HFFc6 (cell line): ENCODE results near the gene ZNF345. TPM values are rescaled to one million over a fixed set of nuclear protein-coding genes. Genes with fewer than 3 reads are reported as not detected.

Experiments used
- DNase-seq: peaks from one replicate; pipeline ENCODE4 v3.0.0-alpha.2; 2018
- H3K27ac Mint-ChIP-seq: 2 replicates; pipeline ENCODE4 v1.8.0; 2020; ENCODE audit warnings: mild to moderate bottlenecking, mixed read lengths
- H3K27me3 Mint-ChIP-seq: 2 replicates; pipeline ENCODE4 v1.8.0; 2021; ENCODE audit warnings: mild to moderate bottlenecking, moderate library complexity, mixed read lengths; ENCODE audit not compliant: insufficient read depth
- H3K36me3 Mint-ChIP-seq: 2 replicates; pipeline ENCODE4 v1.8.0; 2021; ENCODE audit warnings: low read depth, mixed read lengths
- H3K4me1 Mint-ChIP-seq: 2 replicates; pipeline ENCODE4 v1.8.0; 2020; ENCODE audit warnings: low read depth, mixed read lengths
- H3K4me3 Mint-ChIP-seq: 2 replicates; pipeline ENCODE4 v1.8.0; 2020; ENCODE audit warnings: mild to moderate bottlenecking, moderate library complexity, mixed read lengths
- H3K9me3 Mint-ChIP-seq: 2 replicates; pipeline ENCODE4 v1.8.0; 2020; ENCODE audit warnings: mild to moderate bottlenecking, mixed read lengths
- total RNA-seq, 6 experiments: library from RNA; stranded (reverse); fragmentation: NEBNext Ultra II Directional; extraction: Animal tissue kit (Norgen Biotek cat#: 25700); gene quantifications; 2 replicates in 1 of 6; 3 replicates in 5 of 6; pipeline ENCODE4 v1.2.3, GENCODE V29; 2021
- TF ChIP-seq, protein P1 (sequence below): fragments of 200-600 bp; sonication (generic); IDR thresholded peaks from 2 replicates; pipeline ENCODE4 v1.5.0; 2021; ENCODE audit warnings: antibody characterized with exemption, mild to moderate bottlenecking

ZNF345 gene
- total RNA-seq, 6 experiments from 2014 or later, result 1.3 to 2.5 (median 1.8) TPM

DNA sequence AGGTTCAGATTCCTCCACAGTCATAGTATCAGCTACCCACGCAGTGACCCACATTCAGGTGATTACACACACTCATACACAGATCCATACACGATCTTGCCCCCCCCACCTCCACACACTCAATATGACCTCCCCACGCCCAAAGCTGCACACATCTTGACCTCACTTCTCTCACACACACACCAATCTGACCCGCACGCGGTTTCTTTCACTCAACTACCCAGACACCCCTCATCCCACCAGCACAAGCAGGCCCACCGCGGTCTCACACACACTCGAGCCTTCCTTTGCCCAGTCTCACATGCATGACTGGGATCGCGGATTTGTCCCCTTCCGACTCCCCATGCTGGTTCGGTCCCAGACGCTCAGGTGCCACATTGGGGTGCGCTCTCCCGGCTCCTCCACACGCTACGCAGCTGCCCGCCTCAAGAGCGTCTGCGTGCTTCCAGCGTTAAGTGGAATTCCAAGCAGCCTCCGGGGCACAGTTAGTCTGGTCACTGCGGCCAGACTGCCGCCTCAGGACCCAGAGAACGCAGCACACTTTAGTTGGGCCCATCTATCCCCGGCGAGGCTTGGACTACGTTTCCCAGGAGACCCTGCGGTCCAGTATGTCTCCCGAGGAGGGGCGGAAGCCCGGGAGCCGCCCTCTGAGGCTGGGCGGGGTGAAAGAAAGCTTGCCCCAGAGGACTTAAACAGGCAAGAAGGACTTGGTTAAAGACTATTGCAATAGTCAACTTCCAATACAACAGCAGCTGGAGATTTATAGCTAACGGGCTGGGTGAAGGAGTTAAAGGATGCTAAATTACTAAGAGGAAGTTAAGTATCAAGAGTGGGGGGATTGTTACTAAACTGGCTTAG lies 746 bp upstream of the ZNF345 start:
- Mint-ChIP-seq H3K27me3 (no peaks in the 10 kb centered on the region; the same call in 1 of the 2 replicates), H3K36me3 (peaks cover 43% of the 10 kb centered on the region), H3K9me3 (peaks cover 42% of the 10 kb centered on the region), H3K27ac (no peak overlapping the region), H3K4me3 (no peak overlapping the region), H3K4me1 (peaks cover 6% of the 10 kb centered on the region)
- TF ChIP-seq, protein P1, sequence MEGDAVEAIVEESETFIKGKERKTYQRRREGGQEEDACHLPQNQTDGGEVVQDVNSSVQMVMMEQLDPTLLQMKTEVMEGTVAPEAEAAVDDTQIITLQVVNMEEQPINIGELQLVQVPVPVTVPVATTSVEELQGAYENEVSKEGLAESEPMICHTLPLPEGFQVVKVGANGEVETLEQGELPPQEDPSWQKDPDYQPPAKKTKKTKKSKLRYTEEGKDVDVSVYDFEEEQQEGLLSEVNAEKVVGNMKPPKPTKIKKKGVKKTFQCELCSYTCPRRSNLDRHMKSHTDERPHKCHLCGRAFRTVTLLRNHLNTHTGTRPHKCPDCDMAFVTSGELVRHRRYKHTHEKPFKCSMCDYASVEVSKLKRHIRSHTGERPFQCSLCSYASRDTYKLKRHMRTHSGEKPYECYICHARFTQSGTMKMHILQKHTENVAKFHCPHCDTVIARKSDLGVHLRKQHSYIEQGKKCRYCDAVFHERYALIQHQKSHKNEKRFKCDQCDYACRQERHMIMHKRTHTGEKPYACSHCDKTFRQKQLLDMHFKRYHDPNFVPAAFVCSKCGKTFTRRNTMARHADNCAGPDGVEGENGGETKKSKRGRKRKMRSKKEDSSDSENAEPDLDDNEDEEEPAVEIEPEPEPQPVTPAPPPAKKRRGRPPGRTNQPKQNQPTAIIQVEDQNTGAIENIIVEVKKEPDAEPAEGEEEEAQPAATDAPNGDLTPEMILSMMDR, result no peak
- DNase-seq, result peak; percentile 88

- peaks cover 38% of the 10 kb centered on the region for H3K9me3 Mint-ChIP-seq
- H3K36me3 Mint-ChIP-seq, result peaks cover 42% of the 10 kb centered on the region
- TF ChIP-seq, protein P1, result no peak
- no peak overlapping the region for H3K4me3 Mint-ChIP-seq
- DNase-seq, result no peak
- peaks cover 6% of the 10 kb centered on the region for H3K4me1 Mint-ChIP-seq
- no peak overlapping the region for H3K27ac Mint-ChIP-seq
- no peaks in the 10 kb centered on the region; the same call in 1 of the 2 replicates for H3K27me3 Mint-ChIP-seq
These were observed 1.2 kb downstream of the ZNF345 start for GRCh38 chr19:36851898-36852297.

DNA sequence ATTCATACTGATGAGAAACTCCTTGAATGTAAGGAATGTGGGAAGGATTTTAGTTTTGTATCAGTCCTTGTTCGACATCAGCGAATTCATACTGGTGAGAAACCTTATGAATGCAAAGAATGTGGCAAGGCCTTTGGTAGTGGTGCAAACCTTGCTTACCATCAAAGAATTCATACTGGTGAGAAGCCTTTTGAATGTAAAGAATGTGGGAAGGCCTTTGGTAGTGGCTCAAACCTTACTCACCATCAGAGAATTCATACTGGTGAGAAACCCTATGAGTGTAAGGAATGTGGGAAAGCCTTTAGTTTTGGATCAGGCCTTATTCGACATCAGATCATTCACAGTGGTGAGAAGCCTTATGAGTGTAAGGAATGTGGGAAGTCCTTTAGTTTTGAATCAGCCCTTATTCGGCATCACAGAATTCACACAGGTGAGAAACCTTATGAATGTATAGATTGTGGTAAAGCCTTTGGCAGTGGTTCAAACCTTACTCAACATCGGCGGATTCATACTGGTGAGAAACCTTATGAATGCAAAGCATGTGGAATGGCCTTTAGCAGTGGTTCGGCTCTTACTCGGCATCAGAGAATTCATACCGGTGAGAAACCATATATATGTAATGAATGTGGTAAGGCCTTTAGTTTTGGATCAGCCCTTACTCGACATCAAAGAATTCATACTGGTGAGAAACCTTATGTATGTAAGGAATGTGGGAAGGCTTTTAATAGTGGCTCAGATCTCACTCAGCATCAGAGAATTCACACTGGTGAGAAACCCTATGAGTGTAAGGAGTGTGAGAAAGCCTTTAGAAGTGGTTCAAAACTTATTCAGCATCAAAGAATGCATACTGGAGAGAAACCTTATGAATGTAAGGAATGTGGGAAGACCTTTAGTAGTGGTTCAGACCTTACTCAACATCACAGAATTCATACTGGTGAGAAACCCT lies 26.6 kb downstream of the ZNF345 start:
- no peaks in the 10 kb centered on the region for H3K27me3 Mint-ChIP-seq
- H3K9me3 Mint-ChIP-seq, result peaks cover 83% of the 10 kb centered on the region
- H3K36me3 Mint-ChIP-seq, result peaks cover 62% of the 10 kb centered on the region
- H3K4me1 Mint-ChIP-seq, result no peaks in the 10 kb centered on the region
- no peak overlapping the region for H3K27ac Mint-ChIP-seq
- H3K4me3 Mint-ChIP-seq, result no peak overlapping the region
- TF ChIP-seq, protein P1, result no peak
- no peak for DNase-seq

DNA sequence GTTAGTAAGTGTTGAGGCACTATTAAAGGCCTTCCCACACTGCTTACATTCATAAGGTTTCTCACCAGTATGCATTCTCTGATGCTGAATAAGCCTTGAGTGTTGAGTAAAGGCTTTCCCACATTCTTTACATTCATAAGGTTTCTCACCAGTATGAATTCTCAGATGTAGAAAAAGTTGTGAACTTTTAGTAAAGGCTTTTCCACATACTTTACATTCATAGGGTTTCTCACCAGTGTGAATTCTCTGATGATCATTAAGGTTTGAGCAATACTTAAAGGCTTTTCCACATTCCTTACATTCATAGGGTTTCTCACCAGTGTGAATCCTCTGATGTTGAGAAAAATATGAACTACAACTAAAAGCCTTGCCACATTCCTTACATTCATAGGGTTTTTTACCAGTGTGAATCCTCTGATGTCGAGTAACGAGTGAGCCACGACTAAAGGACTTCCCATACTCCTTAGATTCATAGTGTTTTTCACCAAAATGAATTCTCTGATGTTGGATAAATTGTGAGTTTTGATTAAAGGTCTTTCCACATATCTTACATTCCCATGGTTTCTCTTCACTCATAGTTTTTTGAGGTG lies 41.2 kb downstream of the ZNF345 start:
- peaks cover 98% of the 10 kb centered on the region for H3K9me3 Mint-ChIP-seq
- DNase-seq, result no peak
- H3K4me1 Mint-ChIP-seq, result no peaks in the 10 kb centered on the region
- H3K4me3 Mint-ChIP-seq, result no peak overlapping the region
- TF ChIP-seq, protein P1, result no peak
- peaks cover 80% of the 10 kb centered on the region for H3K36me3 Mint-ChIP-seq
- no peak overlapping the region for H3K27ac Mint-ChIP-seq
- peaks cover 4% of the 10 kb centered on the region; the same call in 1 of the 2 replicates for H3K27me3 Mint-ChIP-seq

- Mint-ChIP-seq H3K27me3 (peaks cover 4% of the 10 kb centered on the region; the same call in 1 of the 2 replicates), H3K4me1 (no peaks in the 10 kb centered on the region), H3K27ac (no peak overlapping the region), H3K36me3 (peaks cover 90% of the 10 kb centered on the region), H3K4me3 (no peak overlapping the region), H3K9me3 (peaks cover 95% of the 10 kb centered on the region)
- DNase-seq, result no peak
- TF ChIP-seq, protein P1, result no peak
These were observed 44.2 kb downstream of the ZNF345 start for GRCh38 chr19:36894849-36895383.
